Transverse colon (tissue), 4 donors: ENCODE measurements around the gene UPK2. TPM values are rescaled to one million over a fixed set of nuclear protein-coding genes. Genes with fewer than 3 reads are reported as not detected.

Source experiments
- DNase-seq: peaks from one replicate; pipeline ENCODE4 v3.0.0-alpha.2; 2019
- H3K27ac ChIP-seq, 4 donors: fragments of 200-600 bp; sonication (generic); 2 replicates each; pipeline ENCODE4 v1.5.1; 2016 to 2018; ENCODE audit warnings: inconsistent platforms in 4 of 4
- H3K27me3 ChIP-seq: fragments of 200-600 bp; sonication (generic); 2 replicates; pipeline ENCODE4 v1.5.1; 2017; ENCODE audit warnings: inconsistent platforms
- H3K36me3 ChIP-seq, 4 donors: fragments of 200-600 bp; sonication (generic); 2 replicates each; pipeline ENCODE4 v1.5.1; 2017 to 2019; ENCODE audit warnings: inconsistent platforms in 4 of 4
- H3K4me1 ChIP-seq, 4 donors: fragments of 200-600 bp; sonication (generic); 2 replicates each; pipeline ENCODE4 v1.5.1; 2017 to 2020; ENCODE audit warnings: inconsistent platforms in 4 of 4
- H3K4me3 ChIP-seq, 4 donors: fragments of 200-600 bp; sonication (generic); 1 replicate in 1 of 4; 2 replicates in 3 of 4; pipeline versions ENCODE4 v1.5.1 to v1.6.1; 2017 to 2019; ENCODE audit warnings: inconsistent platforms in 4 of 4
- H3K9me3 ChIP-seq, 2 donors: fragments of 200-600 bp; sonication (generic); 2 replicates each; pipeline ENCODE4 v1.5.1; 2017 to 2019; ENCODE audit warnings: inconsistent platforms in 2 of 2
- WGBS, 2 donors: methylation state at CpG; one replicate each; pipeline ENCODE4 v1.1.5; 2018; ENCODE audit warnings: low coverage in 1 of 2; 5-methylcytosine and 5-hydroxymethylcytosine counted together
- in situ Hi-C, 4 donors: fragments of 200-750 bp; cut with MboI; loops; one replicate each; pipeline versions ENCODE4 v1.15.0 to v1.15.1; 2017; ENCODE audit warnings: low sequenced_read_pairs in 3 of 4, low pct_ligation_motif_present in 1 of 4, low pct_unique_long_range_greater_than_20kb in 1 of 4
- intact Hi-C: fragments of 100-400 bp; cut with DNase I; formaldehyde crosslinking; loops from one replicate; pipeline ENCODE4 v1.15.1; 2023; ENCODE audit warnings: low total_unique reads
- small RNA-seq, 4 donors: library from RNA; depleted of rRNA; stranded (forward); fragments of <200 nt; gene quantifications; one replicate each; pipeline ENCODE3, GENCODE V24; 2016
- total RNA-seq, 4 donors: library from RNA; depleted of rRNA; stranded (reverse); fragments of >200 nt; gene quantifications; one replicate each; pipeline ENCODE4 v1.1.0, GENCODE V29; 2016
- TF ChIP-seq, protein P1 (sequence below), 5 experiments: fragments of 200-600 bp in 3 of 5; fragments of 450-650 bp in 2 of 5; sonication (generic) in 3 of 5; IDR thresholded peaks; 1 replicate in 2 of 5; 2 replicates in 3 of 5; pipeline ENCODE4 v1.5.1; 2016 to 2017; ENCODE audit warnings: antibody characterized with exemption in 5 of 5, inconsistent platforms in 3 of 5, mild to moderate bottlenecking in 2 of 5, moderate library complexity in 1 of 5

The UPK2 gene
- total RNA-seq, 4 donors from 2014 or later, result not detected

GRCh38 chr11:119006656-119007055, 50.6 kb downstream of the UPK2 start:
- intact Hi-C loops (no loop called here), in situ Hi-C loops (no loop called here)
- Histone ChIP-seq H3K9me3 (no peaks in the 10 kb centered on the region), H3K36me3 (peaks cover 0 to 47% (median 11%) of the 10 kb centered on the region in 4 donors), H3K27me3 (no peaks in the 10 kb centered on the region), H3K27ac (no peak overlapping the region), H3K4me1 (no peaks in the 10 kb centered on the region), H3K4me3 (no peak overlapping the region)
- DNase-seq, result no peak
- TF ChIP-seq, protein P1, sequence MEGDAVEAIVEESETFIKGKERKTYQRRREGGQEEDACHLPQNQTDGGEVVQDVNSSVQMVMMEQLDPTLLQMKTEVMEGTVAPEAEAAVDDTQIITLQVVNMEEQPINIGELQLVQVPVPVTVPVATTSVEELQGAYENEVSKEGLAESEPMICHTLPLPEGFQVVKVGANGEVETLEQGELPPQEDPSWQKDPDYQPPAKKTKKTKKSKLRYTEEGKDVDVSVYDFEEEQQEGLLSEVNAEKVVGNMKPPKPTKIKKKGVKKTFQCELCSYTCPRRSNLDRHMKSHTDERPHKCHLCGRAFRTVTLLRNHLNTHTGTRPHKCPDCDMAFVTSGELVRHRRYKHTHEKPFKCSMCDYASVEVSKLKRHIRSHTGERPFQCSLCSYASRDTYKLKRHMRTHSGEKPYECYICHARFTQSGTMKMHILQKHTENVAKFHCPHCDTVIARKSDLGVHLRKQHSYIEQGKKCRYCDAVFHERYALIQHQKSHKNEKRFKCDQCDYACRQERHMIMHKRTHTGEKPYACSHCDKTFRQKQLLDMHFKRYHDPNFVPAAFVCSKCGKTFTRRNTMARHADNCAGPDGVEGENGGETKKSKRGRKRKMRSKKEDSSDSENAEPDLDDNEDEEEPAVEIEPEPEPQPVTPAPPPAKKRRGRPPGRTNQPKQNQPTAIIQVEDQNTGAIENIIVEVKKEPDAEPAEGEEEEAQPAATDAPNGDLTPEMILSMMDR (IDR thresholded peaks at IDR 0.05), result no peak
- 88 to 90% methylated on average over 4 of the region's 4 CpGs for WGBS, 2 donors

Small RNA genes lying within 50 kb of the gene (small RNA-seq; reads per million reads assigned to genes)
- gene AP003392.2 (0 reads per million in 4 donors), gene MIR4492 (0 reads per million in 4 donors), gene RF00017 (0 reads per million in 4 donors), gene RF00019 (0 reads per million in 4 donors), gene RN7SL688P (0 reads per million in 4 donors)

Other genes starting within 250 kb of the UPK2 start
- 100 to 1,000 TPM in 2 of 4 donors, 10 to 100 TPM in 2; 56.1 to 117 (median 86.8) TPM for gene DDX6, start 165.1 kb upstream of the UPK2 start, total RNA-seq
- gene CXCR5, start 72.4 kb upstream of the UPK2 start, total RNA-seq, result 1 to 10 TPM in 2 of 4 donors, not detected in 2; 2.5 to 4.1 TPM
- gene BCL9L, start 30.4 kb upstream of the UPK2 start, total RNA-seq, result 10 to 100 TPM; 15.9 to 23.9 (median 18.5) TPM
- gene FOXR1, start 15.5 kb downstream of the UPK2 start, total RNA-seq, result not detected
- gene CENATAC, start 41.8 kb downstream of the UPK2 start, total RNA-seq, result 10 to 100 TPM; 46.1 to 94.3 (median 82.2) TPM
- 1,000 to 10,000 TPM in 1 of 4 donors, 100 to 1,000 TPM in 3; 220 to 1,105 (median 540) TPM for gene RPS25, start 62.0 kb downstream of the UPK2 start, total RNA-seq
- 100 to 1,000 TPM in 1 of 4 donors, 10 to 100 TPM in 3; 37.4 to 105 (median 74.8) TPM for gene TRAPPC4, start 62.5 kb downstream of the UPK2 start, total RNA-seq
- 10 to 100 TPM; 34.0 to 88.3 (median 81.2) TPM for gene SLC37A4, start 74.6 kb downstream of the UPK2 start, total RNA-seq
- gene HYOU1, start 100.9 kb downstream of the UPK2 start, total RNA-seq, result 100 to 1,000 TPM in 1 of 4 donors, 10 to 100 TPM in 3; 46.4 to 131 (median 61.0) TPM
- gene VPS11, start 111.5 kb downstream of the UPK2 start, total RNA-seq, result 100 to 1,000 TPM in 1 of 4 donors, 10 to 100 TPM in 3; 19.8 to 122 (median 31.2) TPM
- 100 to 1,000 TPM in 1 of 4 donors, 10 to 100 TPM in 2, not detected in 1; 10.8 to 353 (median 21.3) TPM for gene HMBS, start 128.6 kb downstream of the UPK2 start, total RNA-seq
- gene DPAGT1, start 145.6 kb downstream of the UPK2 start, total RNA-seq, result 10 to 100 TPM in 3 of 4 donors, 1 to 10 TPM in 1; 4.5 to 63.9 (median 26.3) TPM
- 10 to 100 TPM; 11.5 to 56.9 (median 32.7) TPM for gene C2CD2L, start 151.0 kb downstream of the UPK2 start, total RNA-seq
- gene HINFP, start 165.3 kb downstream of the UPK2 start, total RNA-seq, result 10 to 100 TPM; 20.7 to 63.6 (median 48.2) TPM
- gene ABCG4, start 192.8 kb downstream of the UPK2 start, total RNA-seq, result under 1 TPM in 1 of 4 donors, not detected in 3; 0.14 TPM
- 10 to 100 TPM; 16.4 to 30.1 (median 18.2) TPM for gene NLRX1, start 212.4 kb downstream of the UPK2 start, total RNA-seq
- gene NHERF4, start 229.2 kb downstream of the UPK2 start, total RNA-seq, result 100 to 1,000 TPM in 2 of 4 donors, 10 to 100 TPM in 2; 75.2 to 248 (median 111) TPM